Left colon (tissue), 2 donors: Measurements from ENCODE around the gene TM4SF4. TPM values are rescaled to one million over a fixed set of nuclear protein-coding genes. Genes with fewer than 3 reads are reported as not detected.
A peak's percentile ranks its signal among the peaks of the same experiment; 100 is the strongest.

ENCODE experiments used
- ATAC-seq: fragments of 200-7000 bp; cut with Tn5 transposase; one replicate; pipeline ENCODE4 v1.9.1; 2020; ENCODE audit warnings: mild to moderate bottlenecking, moderate library complexity
- DNase-seq, 2 donors: peaks; one replicate each; pipeline ENCODE4 v3.0.0-alpha.2; 2020
- intact Hi-C, 2 donors: fragments of 100-400 bp; cut with DNase I in 1 of 2; cut with micrococcal nuclease in 1 of 2; formaldehyde crosslinking; loops; one replicate each; pipeline versions ENCODE4 v1.11.2 to v1.14.0; 2022; cut with DNase I, micrococcal nuclease
- total RNA-seq, 2 donors: library from RNA; stranded (reverse); fragmentation: NEBNext Ultra II Directional; extraction: Animal tissue kit (Norgen Biotek cat#: 25700); gene quantifications; one replicate each; pipeline ENCODE4 v1.2.1, GENCODE V29; 2021
- donor health status: DM: no; HTN: no; CAD: no.
- donor health status: DM: yes; HTN: yes; CAD: no.

The TM4SF4 gene
- total RNA-seq, 2 donors from 2014 or later = 0.70 TPM; not detected in 1

DNA sequence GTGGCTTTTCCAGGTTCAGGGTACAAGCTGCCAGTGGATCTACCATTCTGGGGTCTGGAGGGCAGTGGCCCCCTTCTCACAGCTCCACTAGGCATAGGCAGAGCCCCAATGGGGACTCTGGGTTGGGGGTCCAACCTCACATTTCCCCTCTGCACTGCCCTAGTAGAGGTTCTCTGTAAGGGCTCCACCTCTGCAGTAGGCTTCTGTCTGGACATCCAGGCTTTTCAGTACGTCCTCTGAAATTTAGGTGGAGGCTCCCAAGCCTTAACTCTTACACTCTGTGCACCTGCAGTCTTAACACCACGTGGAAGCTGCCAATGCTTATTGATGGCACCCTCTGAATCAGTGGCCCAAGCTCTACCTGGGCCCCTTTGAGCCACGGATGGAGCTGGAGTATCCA is 22.5 kb upstream of the TM4SF4 start:
- no peak for ATAC-seq

DNA sequence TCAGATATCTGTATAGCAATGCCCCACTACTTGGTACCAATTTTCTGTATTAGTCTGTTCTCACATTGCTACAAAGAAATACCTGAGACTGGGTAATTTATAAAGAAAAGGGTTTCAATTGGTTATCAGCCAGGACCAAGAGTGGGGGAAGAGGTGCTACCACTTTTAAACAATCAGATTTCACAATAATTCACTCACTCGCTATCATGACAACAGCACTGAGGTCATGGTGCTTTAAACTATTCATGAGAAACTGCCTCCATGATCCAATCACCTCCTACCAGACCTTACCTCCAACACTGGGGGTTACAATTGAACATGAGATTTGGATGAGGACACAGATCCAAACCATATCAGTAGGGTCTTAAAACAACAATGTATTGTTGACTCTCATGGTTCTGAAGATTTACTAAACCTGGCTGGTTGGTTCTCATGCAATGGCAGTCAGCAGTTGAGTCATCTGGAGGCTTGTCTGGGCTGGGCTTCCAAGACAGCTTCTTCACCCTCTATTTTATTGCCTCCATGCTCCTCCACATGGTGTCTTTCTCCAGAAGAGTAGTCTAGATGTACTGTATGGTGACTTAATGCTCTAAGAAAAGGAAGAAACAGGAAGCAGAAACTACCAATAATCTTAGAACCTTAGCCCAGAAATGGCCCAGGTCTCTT is 21.2 kb upstream of the TM4SF4 start:
- no peak for ATAC-seq
- intact Hi-C loops = no loop called here
- no peak for DNase-seq

More for the DNA sequence above, 22.5 kb upstream of the TM4SF4 start:
- DNase-seq = no peak
- intact Hi-C loops = no loop called here

DNA sequence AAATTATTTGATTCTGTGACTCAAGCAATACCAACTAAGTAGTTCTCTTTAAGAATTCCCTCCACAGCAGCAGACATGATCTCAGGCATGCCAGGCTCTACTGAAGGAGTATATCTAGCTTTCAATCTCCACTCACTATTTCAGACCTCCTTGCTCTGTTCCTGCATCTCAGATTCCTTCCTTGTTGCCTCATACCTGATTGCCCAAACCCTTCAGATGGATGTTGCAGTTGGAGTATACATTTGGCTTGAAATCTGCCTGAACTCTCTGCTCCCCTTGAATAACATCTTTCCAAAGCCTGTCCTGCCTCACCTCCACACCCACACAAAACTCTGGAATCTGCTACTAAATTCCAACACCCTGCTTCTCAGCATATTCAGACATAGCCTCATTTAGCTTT is 19.8 kb upstream of the TM4SF4 start:
- intact Hi-C loops = no loop called here
- ATAC-seq = no peak
- DNase-seq = no peak

- intact Hi-C loops = no loop called here
- no peak for ATAC-seq
- DNase-seq = no peak
Measured at GRCh38 chr3:149455366-149455765, 19.1 kb upstream of the TM4SF4 start.

DNA sequence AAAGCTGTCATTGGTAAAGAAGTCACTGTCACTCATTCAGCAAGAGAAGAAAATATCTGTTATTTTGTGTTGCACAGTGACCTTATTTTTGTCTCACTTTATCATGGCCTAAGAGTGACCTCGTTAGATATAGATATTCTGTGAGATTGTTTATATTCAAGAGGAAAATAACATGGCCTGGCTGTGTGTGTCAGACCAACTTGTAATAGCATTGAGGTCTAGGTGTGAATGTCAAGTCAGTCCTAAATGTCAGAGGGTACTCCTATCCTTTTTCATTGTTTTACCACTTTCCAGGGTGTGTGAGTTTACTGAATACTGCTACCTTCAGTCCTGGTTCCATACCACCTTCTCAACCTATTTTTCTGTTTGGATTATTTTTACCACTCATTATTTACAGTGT is 18.5 kb upstream of the TM4SF4 start:
- DNase-seq = no peak
- intact Hi-C loops = no loop called here
- no peak for ATAC-seq

DNA sequence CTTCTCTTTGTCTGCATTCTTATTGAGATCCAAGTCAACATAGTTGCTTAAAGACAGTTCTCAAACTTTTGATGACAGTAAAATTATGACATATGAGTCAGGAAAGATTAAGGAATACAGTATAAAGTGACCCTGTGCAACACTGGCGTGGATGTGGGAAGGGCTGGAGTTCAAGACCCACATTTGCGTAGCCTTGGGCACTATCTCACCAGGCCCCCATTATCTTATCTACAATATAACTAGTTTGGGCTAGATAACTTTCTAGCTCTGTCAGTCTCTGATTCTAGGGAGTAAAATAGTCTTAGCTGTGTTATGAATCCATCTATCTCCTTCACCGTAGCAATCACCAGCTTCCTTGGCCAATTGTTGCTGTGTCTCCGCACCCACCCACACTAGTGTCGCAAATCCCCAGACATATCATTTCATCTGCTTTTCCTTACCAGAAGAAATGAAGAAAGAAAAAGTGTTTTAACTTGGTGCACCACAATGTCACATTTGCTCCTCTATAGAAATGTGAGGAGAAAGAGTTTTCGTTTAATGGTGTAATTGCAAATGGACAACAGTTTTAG is 14.9 kb upstream of the TM4SF4 start:
- intact Hi-C loops = no loop called here
- DNase-seq (no peak), ATAC-seq (no peak)

GRCh38 chr3:149460117-149460516 is 14.4 kb upstream of the TM4SF4 start:
- DNase-seq = no peak
- ATAC-seq = no peak

DNA sequence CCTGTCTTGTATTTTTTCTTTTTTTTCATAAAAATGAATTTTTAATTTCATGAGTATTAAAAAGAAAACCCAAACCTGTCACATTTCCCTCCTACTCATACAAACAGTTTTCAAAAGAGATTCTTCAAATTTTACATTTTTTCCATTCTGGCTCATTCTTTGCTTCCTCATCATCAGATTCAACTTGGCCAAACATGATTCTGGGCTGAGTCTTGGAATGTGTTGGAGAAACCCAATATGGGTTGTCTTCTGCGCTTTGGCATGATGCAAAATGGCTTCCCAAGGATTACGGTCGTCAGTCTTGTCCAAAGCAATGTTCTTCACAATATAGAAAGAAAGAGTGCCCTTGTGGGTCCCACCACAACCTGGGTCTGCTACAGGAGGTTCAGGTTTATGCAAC is 12.4 kb upstream of the TM4SF4 start:
- DNase-seq (no peak), ATAC-seq (no peak)
- intact Hi-C loops = no loop called here

More at GRCh38 chr3:149460117-149460516, 14.4 kb upstream of the TM4SF4 start:
- intact Hi-C loops = no loop called here

DNA sequence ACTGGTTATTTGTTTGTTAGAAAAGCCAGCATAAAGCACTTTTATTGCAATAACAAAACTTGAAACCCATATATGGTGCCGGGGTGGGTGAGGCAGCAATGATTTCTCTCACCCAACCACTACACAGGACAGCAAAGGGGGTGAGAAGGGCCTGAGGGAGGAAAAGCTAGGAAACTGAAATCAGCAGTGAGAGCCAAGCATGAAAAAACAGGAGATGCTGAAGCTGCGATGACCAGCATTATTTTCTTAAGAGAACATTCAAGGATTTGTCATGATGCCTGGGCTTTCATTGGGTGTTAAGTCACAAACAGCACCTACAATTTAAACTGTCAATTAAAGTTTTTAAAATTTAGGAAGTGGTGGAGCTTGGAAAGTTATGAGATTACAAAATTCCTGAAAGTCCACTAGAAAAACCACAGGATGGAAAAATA is 11.9 kb upstream of the TM4SF4 start:
- DNase-seq (no peak), ATAC-seq (no peak)
- intact Hi-C loops = no loop called here

DNA sequence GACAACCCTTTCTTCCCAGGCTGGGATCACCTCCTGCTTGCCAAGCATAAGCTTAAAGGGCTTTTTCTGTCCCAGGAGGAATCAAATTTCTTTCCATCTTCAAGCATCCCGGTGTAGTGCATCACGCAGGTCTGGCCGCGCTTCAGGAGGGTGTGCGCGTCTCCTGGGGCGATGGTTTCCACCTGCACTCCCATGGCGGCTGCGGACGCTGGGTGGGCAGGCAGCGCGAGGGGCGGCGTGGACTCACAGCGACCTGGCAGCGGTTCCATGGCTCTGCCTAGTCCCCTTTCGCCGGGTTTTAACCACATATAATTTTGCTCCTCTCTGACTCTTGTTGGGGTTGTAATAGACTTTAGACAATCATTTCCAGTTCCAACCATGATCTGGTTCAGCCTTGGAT is 10.6 kb upstream of the TM4SF4 start:
- no peak for DNase-seq
- ATAC-seq = no peak
- intact Hi-C loops = no loop called here

DNA sequence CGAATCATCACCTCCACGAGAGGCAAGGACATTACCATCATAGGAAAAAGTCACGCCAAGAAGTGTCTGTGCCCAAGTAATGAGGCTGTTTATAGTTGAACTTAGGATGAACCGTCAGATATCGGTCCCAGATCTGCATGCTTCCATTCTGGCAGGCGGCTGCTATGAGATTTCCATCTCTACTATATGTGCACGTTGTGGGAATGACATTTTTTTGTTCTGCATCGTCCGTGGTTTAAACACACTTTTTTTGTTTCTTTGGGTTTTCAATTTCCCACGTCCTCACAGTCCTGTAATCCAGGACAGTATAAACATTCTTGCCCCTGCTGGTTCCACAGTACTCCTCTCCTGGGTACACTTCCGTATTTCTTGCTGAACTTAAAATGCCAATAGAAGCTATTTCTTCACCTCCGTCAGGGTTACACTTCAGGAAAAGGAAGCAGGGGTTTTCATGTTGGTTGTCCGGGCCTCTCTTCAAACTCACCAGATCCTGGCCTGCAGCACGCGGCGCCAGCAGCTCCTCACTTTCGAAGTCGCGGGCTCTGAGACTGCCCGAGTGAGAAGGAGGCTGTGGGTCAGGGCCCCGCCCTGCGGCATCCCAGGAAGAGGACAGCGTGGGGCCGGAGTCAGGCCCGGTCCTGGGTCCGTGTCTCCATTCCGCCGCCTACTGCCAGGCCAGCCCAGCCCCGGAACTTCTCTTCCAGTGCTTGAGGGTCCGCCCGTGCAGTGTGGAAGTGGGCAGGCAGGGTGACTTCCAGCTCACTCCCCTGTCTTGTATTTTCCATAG is 9.8 kb upstream of the TM4SF4 start:
- no peak for DNase-seq
- intact Hi-C loops = no loop called here
- ATAC-seq = no peak

DNA sequence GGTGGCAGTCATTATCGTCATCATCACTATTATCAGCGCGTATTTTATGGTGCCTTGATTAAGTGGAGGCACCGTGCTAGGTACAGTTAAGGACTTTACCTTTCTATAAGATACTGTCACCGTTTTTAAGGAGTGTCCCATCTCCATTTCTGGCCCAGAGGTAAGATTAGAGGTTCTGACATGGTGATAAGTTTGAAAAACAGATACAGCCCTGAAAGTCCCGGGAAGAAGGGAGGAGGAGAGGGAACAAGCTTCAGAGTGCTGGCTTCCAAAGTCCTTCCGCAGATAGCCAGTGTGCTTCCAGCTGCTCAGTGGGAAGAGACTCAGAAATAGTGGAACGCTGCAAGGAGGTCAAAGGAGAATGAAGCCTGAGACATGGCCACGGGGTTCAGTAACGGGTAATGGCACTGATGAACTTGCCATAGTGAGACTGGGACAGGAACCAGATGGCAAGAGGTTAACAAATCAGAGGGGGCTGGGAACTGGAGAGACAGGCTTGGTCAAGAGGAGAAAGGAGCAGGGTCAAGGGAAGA is 9.1 kb upstream of the TM4SF4 start:
- ATAC-seq (no peak), DNase-seq (no peak)

DNA sequence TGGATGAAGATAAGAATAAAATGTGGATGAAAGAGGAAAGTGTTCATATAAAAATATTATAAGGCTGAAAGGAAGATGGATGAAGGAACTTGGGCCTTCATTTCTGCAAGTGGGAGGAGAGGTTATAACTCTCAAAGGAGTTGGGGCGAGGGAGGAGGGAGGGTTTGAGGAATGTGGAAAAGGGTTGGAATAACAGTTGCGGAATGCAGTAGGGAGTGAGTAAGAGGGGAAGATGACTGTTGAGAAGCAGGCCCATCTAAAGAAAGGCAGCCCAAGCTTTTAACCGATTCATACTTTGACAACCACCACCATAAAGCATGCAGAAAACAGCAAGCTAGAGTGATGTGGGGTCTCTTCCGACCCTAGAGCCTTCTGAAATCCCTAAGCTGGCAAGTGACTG is 8.3 kb upstream of the TM4SF4 start:
- DNase-seq (no peak), ATAC-seq (no peak)
- intact Hi-C loops = no loop called here

More for the DNA sequence above, 9.1 kb upstream of the TM4SF4 start:
- intact Hi-C loops = no loop called here

DNA sequence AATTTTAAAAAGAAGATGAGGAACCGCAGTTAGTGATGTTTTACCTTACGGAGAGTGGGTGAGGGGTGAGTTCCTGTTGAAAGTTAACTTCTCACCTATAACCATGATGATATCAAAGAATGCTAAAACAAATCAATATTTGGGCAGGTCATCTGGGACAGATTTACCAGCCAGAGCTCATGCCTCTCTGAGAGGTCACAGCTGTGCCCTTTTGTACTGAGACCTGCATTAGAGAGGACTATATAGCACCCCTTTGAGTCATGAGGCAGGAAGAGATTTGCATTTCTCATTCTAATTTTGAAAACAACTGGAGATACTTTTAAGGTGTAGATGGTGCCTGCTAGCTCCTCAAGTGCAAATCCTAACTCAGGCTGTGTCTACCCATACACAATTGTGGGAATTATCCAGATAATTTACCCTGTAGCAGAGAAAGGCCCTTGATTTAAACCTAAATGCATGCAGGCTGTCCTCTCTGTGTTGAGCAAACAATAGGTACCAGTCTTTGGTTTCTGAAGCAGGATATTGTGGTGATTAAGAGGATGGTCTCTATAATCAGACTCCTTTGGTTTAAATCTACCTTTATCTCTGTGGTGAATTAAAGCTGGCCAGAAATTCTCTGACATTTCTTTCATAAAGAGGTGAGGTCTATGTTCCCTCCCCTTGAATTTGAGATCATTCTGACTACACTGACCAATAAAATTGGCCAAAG is 5.8 kb upstream of the TM4SF4 start:
- ATAC-seq (no peak), DNase-seq (no peak)
- intact Hi-C loops = no loop called here

- no peak for DNase-seq
- intact Hi-C loops = loop anchor here in 1 of 2 donors (10.0 kb wide), 2 partner anchors 86 to 116 kb away; no protein-coding TSS in a partner anchor
- ATAC-seq = no peak
Measured at GRCh38 chr3:149470381-149470780, 4.1 kb upstream of the TM4SF4 start.

GRCh38 chr3:149472030-149472797 is 2.3 kb upstream of the TM4SF4 start:
- intact Hi-C loops = loop anchor here in 1 of 2 donors (10.0 kb wide), 2 partner anchors 87 to 117 kb away; no protein-coding TSS in a partner anchor
- ATAC-seq (no peak), DNase-seq (no peak)

DNA sequence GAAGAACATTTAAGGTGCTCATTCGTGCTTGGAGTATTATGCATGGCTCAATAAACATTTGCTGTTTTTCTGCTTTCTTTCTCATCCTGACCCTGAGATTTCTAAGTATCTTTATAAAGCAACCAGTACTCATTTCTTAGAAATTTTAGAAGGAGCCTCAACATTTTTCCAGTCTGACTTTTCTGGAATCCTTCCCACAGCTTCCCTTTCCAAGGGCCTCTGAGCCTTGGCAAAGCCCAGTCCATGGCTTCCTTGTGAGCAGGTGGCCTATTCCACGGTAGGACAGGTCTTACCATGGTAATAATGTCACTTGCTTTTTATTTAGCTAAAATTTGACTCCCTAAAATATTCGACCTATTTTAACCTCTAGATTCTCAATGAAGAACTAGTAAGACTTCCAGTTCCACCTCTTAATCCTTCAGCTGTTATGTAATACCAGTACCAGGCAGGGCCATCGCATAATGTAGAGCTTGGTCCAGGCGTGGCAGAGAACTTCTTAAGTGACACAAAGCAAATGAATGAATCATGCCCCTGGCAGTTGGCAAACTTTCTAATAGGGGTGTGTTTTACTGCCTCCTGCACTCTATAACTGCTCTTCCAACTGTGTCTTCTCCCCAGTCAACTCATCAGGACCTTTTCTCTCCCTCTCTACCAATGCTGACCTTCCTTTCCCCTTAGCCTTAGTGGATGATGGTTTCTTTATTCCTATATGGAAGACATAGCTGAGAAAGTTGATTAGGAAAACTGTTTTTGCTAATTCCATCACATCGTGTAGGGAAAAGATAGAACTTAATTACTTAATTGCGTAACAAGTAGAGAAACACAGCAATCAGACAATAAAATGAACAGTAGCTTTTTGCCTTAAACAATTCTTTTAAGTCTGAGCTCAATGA is 894 bp upstream of the TM4SF4 start:
- DNase-seq (peak; percentile 33 to 76), ATAC-seq (peak; percentile 98)
- intact Hi-C loops = loop anchor here in 1 of 2 donors (10.0 kb wide), 2 partner anchors 89 to 119 kb away; no protein-coding TSS in a partner anchor
